NCI-H2196 treated with DMSO at 0.1 percent for 48 hours (cell line): ENCODE data around the gene PGS1.

ENCODE experiments used
- DNase-seq: peaks from one replicate; lab custom pipeline; 2025; ENCODE audit not compliant: unreplicated experiment; lab: John Stamatoyannopoulos, UW

The PGS1 gene

GRCh38 chr17:78466786-78467715 is 88.6 kb downstream of the PGS1 start:
- DNase-seq = no peak

GRCh38 chr17:78468366-78468765 is 89.9 kb downstream of the PGS1 start:
- DNase-seq = no peak

GRCh38 chr17:78469443-78469842 is 91.0 kb downstream of the PGS1 start:
- no peak for DNase-seq

- DNase-seq = no peak
Measured at GRCh38 chr17:78471635-78472034, 93.2 kb downstream of the PGS1 start.

- DNase-seq = no peak
Measured at GRCh38 chr17:78472035-78472905, 93.8 kb downstream of the PGS1 start.

GRCh38 chr17:78473951-78474613 is 95.6 kb downstream of the PGS1 start:
- no peak for DNase-seq
